ENCODE measurements around the gene SETD5.

Gene SETD5

GRCh38 chr3:9512456-9513045 is 115.1 kb downstream of the SETD5 start:
- DNase-seq (ENCODE audit: insufficient read length, low spot score) (no peak), FAIRE-seq (no peak)

- DNase-seq (ENCODE audit: insufficient read length, low spot score) (no peak), FAIRE-seq (no peak)
Observed at GRCh38 chr3:9514306-9514705, 116.9 kb downstream of the SETD5 start.

GRCh38 chr3:9514956-9515355 is 117.5 kb downstream of the SETD5 start:
- no peak for DNase-seq (ENCODE audit: insufficient read length, low spot score)
- FAIRE-seq = no peak

GRCh38 chr3:9525078-9525477 is 127.7 kb downstream of the SETD5 start:
- FAIRE-seq = no peak
- DNase-seq (ENCODE audit: insufficient read length, low spot score) = no peak
